WERI-Rb-1 (cell line): ENCODE data around the gene MACROH2A2.

Experiments used
- DNase-seq: peaks from one replicate; pipeline ENCODE4 v3.0.0-alpha.2; 2020
- H3K27ac ChIP-seq: fragments of 250-450 bp; sonication (Bioruptor Pico); 2 replicates; pipeline ENCODE4 v1.5.1; 2020; ENCODE audit warnings: mild to moderate bottlenecking, moderate library complexity
- H3K27me3 ChIP-seq: fragments of 250-450 bp; sonication (Bioruptor Pico); 2 replicates; pipeline ENCODE4 v1.5.1; 2021; ENCODE audit warnings: mild to moderate bottlenecking, low read depth, moderate library complexity; ENCODE audit not compliant: insufficient read depth, severe bottlenecking
- H3K36me3 ChIP-seq: fragments of 250-450 bp; sonication (Bioruptor Pico); 2 replicates; pipeline ENCODE4 v1.5.1; 2020; ENCODE audit warnings: mild to moderate bottlenecking, moderate library complexity
- H3K4me3 ChIP-seq: 2 replicates; pipeline ENCODE4 v1.5.1; 2011; ENCODE audit warnings: low read depth, mild to moderate bottlenecking, control low read depth, low read length
- H3K9me3 ChIP-seq: fragments of 250-450 bp; sonication (Bioruptor Pico); 2 replicates; pipeline ENCODE4 v1.5.1; 2021; ENCODE audit warnings: mild to moderate bottlenecking, moderate library complexity; ENCODE audit not compliant: severe bottlenecking
- CTCF ChIP-seq: IDR thresholded peaks from 2 replicates; pipeline ENCODE4 v1.5.1; 2011; ENCODE audit warnings: low read depth, mild to moderate bottlenecking, control low read depth, inconsistent platforms, low read length

The MACROH2A2 gene

DNA sequence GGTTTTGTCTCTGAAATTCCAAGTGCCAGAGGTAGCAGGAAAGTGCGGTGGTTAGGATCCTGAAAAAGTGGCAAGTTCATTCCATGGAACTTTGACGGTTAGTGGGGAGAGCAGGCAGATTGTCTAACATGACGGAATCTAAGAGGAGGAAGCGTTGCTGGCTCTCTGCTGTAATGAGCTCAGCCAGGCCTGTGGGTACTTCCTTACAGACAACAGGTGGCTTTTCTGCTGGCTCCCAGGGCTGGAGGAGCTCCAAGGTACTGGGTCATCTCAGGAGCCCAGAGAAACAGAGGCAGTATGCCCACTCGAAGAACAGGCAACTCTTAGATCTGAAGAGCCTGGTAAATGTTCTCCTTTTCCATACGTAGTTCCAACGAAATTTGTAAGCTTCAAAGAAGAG lies 83.0 kb downstream of the MACROH2A2 start:
- H3K36me3 ChIP-seq: no peaks in the 10 kb centered on the region
- H3K9me3 ChIP-seq: no peaks in the 10 kb centered on the region
- H3K4me3 ChIP-seq: no peak overlapping the region
- DNase-seq: no peak
- TF ChIP-seq CTCF: no peak
- H3K27ac ChIP-seq: no peak overlapping the region
- H3K27me3 ChIP-seq: no peaks in the 10 kb centered on the region

- H3K9me3 ChIP-seq: no peaks in the 10 kb centered on the region
- no peaks in the 10 kb centered on the region for H3K27me3 ChIP-seq
- no peak overlapping the region for H3K4me3 ChIP-seq
- no peak overlapping the region for H3K27ac ChIP-seq
- DNase-seq: no peak
- no peaks in the 10 kb centered on the region for H3K36me3 ChIP-seq
- no peak for TF ChIP-seq CTCF
These were observed 84.5 kb downstream of the MACROH2A2 start for GRCh38 chr10:70137135-70137534.

DNA sequence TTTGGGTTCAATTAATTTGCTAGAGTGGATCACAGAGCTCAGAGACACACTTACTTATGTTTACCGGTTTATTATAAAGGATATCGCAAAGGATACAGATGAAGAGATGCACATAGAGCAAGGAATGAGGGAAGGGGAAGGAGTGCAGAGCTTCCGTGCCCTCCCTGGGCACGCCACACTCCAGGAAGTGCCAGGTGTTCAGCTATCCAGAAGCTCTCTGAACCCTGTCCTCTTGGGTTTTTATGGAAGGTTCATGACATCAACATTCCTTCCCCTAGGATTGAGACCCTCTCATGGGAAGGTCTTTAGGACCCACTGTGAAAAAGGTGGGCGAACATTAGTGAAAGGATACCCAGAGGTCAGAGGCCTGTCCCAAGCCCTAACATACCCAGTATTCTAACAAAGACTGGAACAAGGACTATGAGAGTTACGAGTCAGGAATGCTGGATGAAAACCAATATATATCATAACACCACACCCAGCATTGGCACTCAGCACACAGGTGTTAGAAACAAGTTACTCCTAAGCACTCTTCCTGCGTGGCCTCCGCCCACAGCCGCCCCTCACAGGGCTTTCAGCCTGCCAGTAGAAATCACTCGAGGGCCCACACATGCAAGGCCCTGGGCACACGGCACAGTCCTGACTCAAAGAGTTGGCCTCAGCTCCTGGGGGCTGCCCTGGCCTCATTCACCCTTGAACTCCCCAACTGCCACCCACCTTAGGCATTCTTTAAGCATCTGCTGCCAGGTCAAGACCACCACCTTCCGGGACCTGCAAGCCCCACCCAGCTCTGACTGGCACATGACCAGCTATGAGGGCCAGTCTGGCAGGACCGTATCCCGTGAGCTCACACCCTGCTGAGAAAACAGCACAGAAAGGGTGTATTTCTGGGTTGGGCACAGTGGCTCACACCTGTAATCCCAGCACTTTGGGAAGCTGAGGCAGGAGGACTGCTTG lies 85.6 kb downstream of the MACROH2A2 start:
- Histone ChIP-seq H3K27me3 (no peaks in the 10 kb centered on the region), H3K4me3 (no peak overlapping the region), H3K27ac (no peak overlapping the region), H3K9me3 (no peaks in the 10 kb centered on the region), H3K36me3 (no peaks in the 10 kb centered on the region)
- DNase-seq: no peak
- TF ChIP-seq CTCF: no peak

- H3K9me3 ChIP-seq: no peaks in the 10 kb centered on the region
- no peak overlapping the region for H3K27ac ChIP-seq
- TF ChIP-seq CTCF: no peak
- H3K36me3 ChIP-seq: no peaks in the 10 kb centered on the region
- DNase-seq: no peak
- no peaks in the 10 kb centered on the region for H3K27me3 ChIP-seq
- H3K4me3 ChIP-seq: no peak overlapping the region
These were observed 86.7 kb downstream of the MACROH2A2 start for GRCh38 chr10:70139151-70139996.

DNA sequence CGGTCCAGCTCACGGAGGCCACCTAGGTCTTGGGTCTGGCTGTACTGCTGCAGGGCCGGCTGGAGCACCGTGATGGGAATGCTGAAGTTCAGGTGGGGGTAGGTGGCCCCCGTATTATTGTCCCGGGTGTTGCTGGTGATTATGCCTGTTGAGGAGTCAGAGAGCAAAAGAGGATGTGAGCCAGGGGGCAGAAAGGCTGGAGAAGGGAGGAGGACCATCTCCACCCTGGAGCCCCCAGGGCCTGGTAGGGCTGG lies 87.3 kb downstream of the MACROH2A2 start:
- Histone ChIP-seq H3K9me3 (no peaks in the 10 kb centered on the region), H3K27me3 (no peaks in the 10 kb centered on the region), H3K36me3 (no peaks in the 10 kb centered on the region), H3K27ac (no peak overlapping the region), H3K4me3 (no peak overlapping the region)
- no peak for TF ChIP-seq CTCF
- no peak for DNase-seq
